NT2/D1 (cell line): ENCODE data around the gene ZNF605.
"Not testable (repeated sequence)": the region's sequence is repeated elsewhere in the genome, so short reads cannot be mapped to it uniquely, and the experiment has no call there.

ENCODE experiments used
- DNase-seq: peaks from one replicate; pipeline ENCODE4 v3.0.0-alpha.2; 2011; ENCODE audit warnings: low read depth, low spot score
- H3K27me3 ChIP-seq: 2 replicates; pipeline ENCODE4 v1.6.0; 2011; ENCODE audit warnings: mild to moderate bottlenecking; ENCODE audit not compliant: insufficient read length, insufficient read depth
- H3K36me3 ChIP-seq: 2 replicates; pipeline ENCODE4 v1.6.1; 2011; ENCODE audit warnings: mild to moderate bottlenecking, low read length, mixed read lengths; ENCODE audit not compliant: insufficient read depth, insufficient read length
- H3K4me1 ChIP-seq: 2 replicates; pipeline ENCODE4 v1.5.1; 2011; ENCODE audit not compliant: insufficient read depth, insufficient read length
- H3K4me3 ChIP-seq: 2 replicates; pipeline ENCODE4 v1.5.1; 2011; ENCODE audit warnings: low read depth; ENCODE audit not compliant: insufficient read length
- H3K9ac ChIP-seq: 2 replicates; pipeline ENCODE4 v1.6.0; 2011; ENCODE audit warnings: low read depth; ENCODE audit not compliant: insufficient read length
- H3K9me3 ChIP-seq: 2 replicates; pipeline ENCODE4 v1.5.1; 2011; ENCODE audit warnings: mild to moderate bottlenecking, low read length; ENCODE audit not compliant: insufficient read depth
- SUZ12 ChIP-seq: IDR thresholded peaks from 2 replicates; pipeline ENCODE4 v1.6.1; 2011; ENCODE audit not compliant: insufficient read length, insufficient read depth; ENCODE audit errors: extremely low read depth
- YY1 ChIP-seq: IDR thresholded peaks from 2 replicates; pipeline ENCODE4 v1.6.1; 2011; ENCODE audit not compliant: insufficient read length, insufficient read depth
- ZNF274 ChIP-seq: IDR thresholded peaks from 2 replicates; pipeline ENCODE4 v1.6.1; 2011; ENCODE audit warnings: mild to moderate bottlenecking, low read depth, low read length

The ZNF605 gene

GRCh38 chr12:132918680-132919079, 37.4 kb downstream of the ZNF605 start:
- H3K9ac ChIP-seq = no peak overlapping the region
- H3K4me1 ChIP-seq = no peaks in the 10 kb centered on the region
- no peak overlapping the region for H3K4me3 ChIP-seq
- H3K36me3 ChIP-seq = no peaks in the 10 kb centered on the region
- peaks cover 73% of the 10 kb centered on the region for H3K9me3 ChIP-seq
- DNase-seq = no peak
- no peak for TF ChIP-seq YY1
- TF ChIP-seq SUZ12 = no peak
- TF ChIP-seq ZNF274 = no peak
- no peaks in the 10 kb centered on the region for H3K27me3 ChIP-seq

- DNase-seq = no peak
- no peaks in the 10 kb centered on the region for H3K4me1 ChIP-seq
- H3K4me3 ChIP-seq = peak overlapping the region; percentile 89
- no peaks in the 10 kb centered on the region for H3K36me3 ChIP-seq
- TF ChIP-seq SUZ12 (no peak), YY1 (no peak), ZNF274 (no peak)
- H3K9ac ChIP-seq = peak overlapping the region; percentile 93
- H3K9me3 ChIP-seq = peaks cover 33% of the 10 kb centered on the region
- peaks cover 25% of the 10 kb centered on the region for H3K27me3 ChIP-seq
Measured at GRCh38 chr12:132909030-132909368, 47.1 kb downstream of the ZNF605 start.

GRCh38 chr12:132908145-132909029, 47.7 kb downstream of the ZNF605 start:
- peaks cover 28% of the 10 kb centered on the region for H3K9me3 ChIP-seq
- H3K4me3 ChIP-seq = peak overlapping the region; percentile 89
- peaks cover 25% of the 10 kb centered on the region for H3K27me3 ChIP-seq
- no peaks in the 10 kb centered on the region for H3K4me1 ChIP-seq
- DNase-seq = peak; percentile 99
- no peaks in the 10 kb centered on the region for H3K36me3 ChIP-seq
- TF ChIP-seq ZNF274 = no peak
- TF ChIP-seq SUZ12 = no peak
- H3K9ac ChIP-seq = peak overlapping the region; percentile 93

GRCh38 chr12:132907789-132908144, 48.3 kb downstream of the ZNF605 start:
- DNase-seq, H3K4me1 ChIP-seq, H3K36me3 ChIP-seq: not testable (repeated sequence)
- Histone ChIP-seq H3K9ac (peak overlapping the region; percentile 80), H3K4me3 (peak overlapping the region; percentile 89), H3K27me3 (peaks cover 25% of the 10 kb centered on the region), H3K9me3 (peaks cover 26% of the 10 kb centered on the region)

- no peak for DNase-seq
- Histone ChIP-seq H3K9ac (no peak overlapping the region), H3K4me1 (no peaks in the 10 kb centered on the region), H3K4me3 (peak overlapping the region; percentile 22), H3K27me3 (peaks cover 25% of the 10 kb centered on the region), H3K9me3 (peaks cover 24% of the 10 kb centered on the region), H3K36me3 (no peaks in the 10 kb centered on the region)
- TF ChIP-seq YY1 (no peak), ZNF274 (no peak), SUZ12 (no peak)
Measured at GRCh38 chr12:132907216-132907615, 48.9 kb downstream of the ZNF605 start.

GRCh38 chr12:132904718-132905328, 51.3 kb downstream of the ZNF605 start:
- H3K9me3 ChIP-seq = 0 out of 2 replicates have a peak, but pooled peaks cover 4% of the 10 kb centered on the region
- H3K4me3 ChIP-seq = no peak overlapping the region
- peaks cover 25% of the 10 kb centered on the region for H3K27me3 ChIP-seq
- H3K9ac ChIP-seq = peak overlapping the region; percentile 42
- DNase-seq = peak; percentile 72
- no peak for TF ChIP-seq SUZ12
- no peak for TF ChIP-seq ZNF274
- TF ChIP-seq YY1 = no peak
- no peaks in the 10 kb centered on the region for H3K36me3 ChIP-seq
- no peaks in the 10 kb centered on the region for H3K4me1 ChIP-seq

GRCh38 chr12:132899033-132899432, 57.1 kb downstream of the ZNF605 start:
- no peak for DNase-seq
- H3K36me3 ChIP-seq = no peaks in the 10 kb centered on the region

GRCh38 chr12:132888852-132889251, 67.3 kb downstream of the ZNF605 start:
- H3K9me3 ChIP-seq = peaks cover 16% of the 10 kb centered on the region; the same call in 1 of the 2 replicates
- H3K9ac ChIP-seq = peak overlapping the region; percentile 99
- TF ChIP-seq ZNF274 (no peak), YY1 (no peak), SUZ12 (no peak)
- peaks cover 18% of the 10 kb centered on the region for H3K36me3 ChIP-seq
- peak; percentile 76 for DNase-seq
- no peaks in the 10 kb centered on the region for H3K4me1 ChIP-seq
- H3K27me3 ChIP-seq = no peaks in the 10 kb centered on the region
- peak overlapping the region; percentile 89 for H3K4me3 ChIP-seq

More at GRCh38 chr12:132899033-132899432, 57.1 kb downstream of the ZNF605 start:
- TF ChIP-seq ZNF274 = no peak
- no peak for TF ChIP-seq SUZ12
- Histone ChIP-seq H3K9ac (no peak overlapping the region), H3K4me1 (no peaks in the 10 kb centered on the region), H3K9me3 (peaks cover 14% of the 10 kb centered on the region; the same call in 1 of the 2 replicates), H3K27me3 (no peaks in the 10 kb centered on the region), H3K4me3 (no peak overlapping the region)
